IPS DF 6.9 (cell line): ENCODE results near the gene BORCS5.
"Not testable (repeated sequence)": the region's sequence is repeated elsewhere in the genome, so short reads cannot be mapped to it uniquely, and the experiment has no call there.

ENCODE experiments used
- DNase-seq: peaks from one replicate; pipeline ENCODE4 v3.0.0-alpha.2; 2013; ENCODE audit warnings: low read depth, low spot score
- H3K27ac ChIP-seq: one replicate; pipeline ENCODE4 v1.5.1; 2013; ENCODE audit warnings: low read length, control low read depth
- H3K27me3 ChIP-seq: 2 replicates; pipeline ENCODE4 v1.6.1; 2013; ENCODE audit warnings: mild to moderate bottlenecking, low read length; ENCODE audit not compliant: control insufficient read depth, insufficient read depth
- H3K36me3 ChIP-seq: 2 replicates; pipeline ENCODE4 v1.6.1; 2013; ENCODE audit warnings: low read length; ENCODE audit not compliant: control insufficient read depth, insufficient read depth
- H3K4me1 ChIP-seq: 2 replicates; pipeline ENCODE4 v1.6.1; 2013; ENCODE audit warnings: low read length; ENCODE audit not compliant: control insufficient read depth, insufficient read depth
- H3K4me3 ChIP-seq: 2 replicates; pipeline ENCODE4 v1.5.1; 2013; ENCODE audit warnings: mild to moderate bottlenecking, low read length
- H3K9me3 ChIP-seq: 2 replicates; pipeline ENCODE4 v1.6.1; 2013; ENCODE audit warnings: low read length, inconsistent platforms; ENCODE audit not compliant: control insufficient read depth, insufficient read depth
- WGBS: extraction: QIAGEN DNeasy Blood & Tissue Kit; methylation state at CpG from one replicate; pipeline ENCODE4 v1.1.7; 2013; ENCODE audit warnings: mixed read lengths, missing lambda C conversion rate; ENCODE audit not compliant: insufficient read length, insufficient coverage; 5-methylcytosine and 5-hydroxymethylcytosine counted together

The BORCS5 gene

GRCh38 chr12:12333407-12334366, 23.2 kb upstream of the BORCS5 start:
- Histone ChIP-seq H3K27me3 (no peaks in the 10 kb centered on the region), H3K9me3 (no peaks in the 10 kb centered on the region), H3K4me1 (0 out of 2 replicates have a peak, but pooled peaks cover 3% of the 10 kb centered on the region), H3K36me3 (no peaks in the 10 kb centered on the region), H3K27ac (no peak overlapping the region), H3K4me3 (no peak overlapping the region)
- no CpG with 5 or more reads among the region's 12 CpGs for WGBS
- no peak for DNase-seq

DNA sequence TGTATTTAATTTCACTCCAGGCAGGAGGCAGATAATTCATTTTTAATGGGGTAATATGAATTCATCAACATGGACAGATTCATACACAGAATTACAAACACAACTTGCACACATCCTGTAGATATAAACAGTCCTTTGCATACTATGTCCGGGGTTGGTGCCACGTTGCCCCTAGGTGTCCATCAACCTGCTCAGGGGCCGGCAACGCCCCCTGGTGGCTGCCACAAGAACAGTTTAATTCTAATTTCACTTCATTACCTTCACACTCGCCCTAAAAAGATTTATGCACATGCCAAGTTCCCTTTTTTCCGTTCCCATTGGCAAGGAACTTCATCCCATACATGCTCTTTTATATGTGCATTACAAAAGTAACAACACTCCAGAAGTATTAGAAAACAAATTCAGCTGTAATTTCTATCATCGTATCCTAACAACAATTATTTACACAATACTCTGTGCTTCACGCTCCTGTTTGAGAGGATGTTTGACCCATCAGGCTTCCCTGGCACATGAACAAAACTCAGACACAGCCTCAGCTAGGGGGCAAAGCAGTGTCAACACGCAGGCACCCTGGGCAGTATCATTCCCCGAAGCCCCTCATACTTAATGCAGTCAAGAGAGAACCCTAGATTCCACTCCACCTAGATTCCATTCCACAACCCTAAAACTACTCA, 22.4 kb upstream of the BORCS5 start:
- H3K4me1 ChIP-seq: 0 out of 2 replicates have a peak, but pooled peaks cover 3% of the 10 kb centered on the region
- no peaks in the 10 kb centered on the region for H3K27me3 ChIP-seq
- no peak for DNase-seq

GRCh38 chr12:12336049-12336411, 20.8 kb upstream of the BORCS5 start:
- Histone ChIP-seq H3K27ac (no peak overlapping the region), H3K4me1 (0 out of 2 replicates have a peak, but pooled peaks cover 3% of the 10 kb centered on the region), H3K9me3 (no peaks in the 10 kb centered on the region), H3K4me3 (no peak overlapping the region), H3K27me3 (no peaks in the 10 kb centered on the region), H3K36me3 (no peaks in the 10 kb centered on the region)
- WGBS: no CpG with 5 or more reads among the region's 5 CpGs
- no peak for DNase-seq

More for the DNA sequence above, 22.4 kb upstream of the BORCS5 start:
- 100% methylated on average over 2 of the region's 10 CpGs for WGBS
- Histone ChIP-seq H3K4me3 (no peak overlapping the region), H3K27ac (no peak overlapping the region), H3K9me3 (no peaks in the 10 kb centered on the region), H3K36me3 (no peaks in the 10 kb centered on the region)

- Histone ChIP-seq H3K27ac (no peak overlapping the region), H3K4me3 (no peak overlapping the region), H3K36me3 (no peaks in the 10 kb centered on the region), H3K27me3 (no peaks in the 10 kb centered on the region), H3K9me3 (no peaks in the 10 kb centered on the region), H3K4me1 (no peaks in the 10 kb centered on the region)
- WGBS: no CpG with 5 or more reads among the region's 1 CpG
- DNase-seq: no peak
These were observed 20.4 kb upstream of the BORCS5 start for GRCh38 chr12:12336511-12336910.

DNA sequence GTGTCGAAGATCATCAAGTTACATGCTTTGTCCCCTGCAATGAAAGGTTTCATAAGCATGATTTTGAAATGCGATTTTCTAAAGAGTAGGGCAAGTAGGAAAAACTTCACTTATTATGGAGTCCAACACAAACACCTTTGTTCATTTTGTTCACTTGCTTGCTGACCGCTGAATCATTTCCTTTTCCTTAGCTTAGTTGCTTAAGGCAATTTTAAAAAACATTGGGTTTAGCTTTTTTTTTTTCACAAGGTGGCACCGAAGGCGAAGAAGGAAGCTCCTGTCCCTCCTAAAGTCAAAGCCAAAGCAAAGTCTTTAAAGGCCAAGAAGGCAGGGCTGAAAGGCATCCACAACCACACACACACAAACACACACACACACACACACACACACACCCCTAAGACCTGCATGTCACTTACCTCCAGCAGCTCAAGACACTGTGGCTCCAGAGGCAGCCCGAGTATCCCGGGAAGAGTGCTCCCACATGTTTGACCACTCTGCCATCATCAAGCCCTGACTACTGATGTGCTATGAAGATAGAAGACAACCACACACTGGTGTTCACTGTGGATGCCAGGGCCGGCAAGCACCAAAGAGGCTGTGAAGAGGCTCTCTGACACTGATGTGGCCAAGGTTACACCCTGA, 18.2 kb upstream of the BORCS5 start:
- Histone ChIP-seq H3K4me3 (no peak overlapping the region; the same call in 1 of the 2 replicates), H3K27me3 (no peaks in the 10 kb centered on the region), H3K36me3 (no peaks in the 10 kb centered on the region), H3K9me3 (no peaks in the 10 kb centered on the region), H3K4me1 (no peaks in the 10 kb centered on the region), H3K27ac (no peak overlapping the region)
- no peak for DNase-seq
- WGBS: no CpG with 5 or more reads among the region's 8 CpGs

DNA sequence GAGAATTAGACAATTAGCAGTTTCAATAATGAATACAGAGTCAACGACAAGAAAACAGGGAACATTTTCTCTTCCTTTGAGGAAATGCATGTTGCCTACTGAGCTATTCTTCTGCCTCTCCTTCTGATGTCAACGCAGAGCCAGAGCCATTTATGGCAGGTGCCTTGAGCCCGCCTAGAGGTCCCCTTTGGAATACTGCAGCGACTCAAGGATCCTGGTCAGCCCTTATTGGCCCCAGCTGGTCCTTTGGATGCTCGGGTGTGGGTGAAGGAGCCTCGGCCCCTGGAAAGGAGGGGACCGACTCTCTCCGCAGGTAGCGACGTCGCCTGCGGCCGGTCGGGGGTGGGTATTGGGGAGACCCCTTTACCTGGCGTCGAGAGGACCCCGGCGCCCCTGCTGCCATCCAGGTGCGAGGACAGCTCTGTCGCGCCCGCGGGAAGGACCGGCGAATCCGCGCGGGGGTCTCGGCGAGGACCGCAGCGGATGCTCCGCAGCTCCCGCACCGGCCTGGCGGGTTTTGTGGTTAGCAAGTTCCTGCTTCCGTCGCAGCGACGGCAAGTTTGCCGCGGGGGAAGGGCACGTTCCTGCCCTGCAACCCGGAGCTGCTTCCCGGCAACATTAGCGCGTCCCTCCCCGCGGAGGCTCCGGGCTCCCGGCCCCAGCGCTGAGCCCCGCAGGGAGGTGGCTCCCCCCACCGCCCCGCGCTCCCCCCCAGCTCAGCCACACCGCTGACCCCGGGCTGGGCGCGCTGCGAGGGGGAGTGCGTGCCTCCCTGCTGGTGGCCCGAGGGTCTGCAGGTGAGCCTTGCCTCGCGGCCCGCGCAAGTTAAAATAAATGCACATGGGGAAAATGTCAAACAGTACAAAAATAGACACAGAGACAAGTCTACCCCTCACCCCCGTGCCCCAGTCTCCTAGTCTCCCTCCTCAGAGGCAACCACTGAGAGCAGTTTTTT, 6.9 kb upstream of the BORCS5 start, which contains the start of gene MANSC1:
Gene MANSC1 (minus strand): TSS at position 532 of the 955 bp plus-strand sequence. CDS start 6,928 bp downstream, outside the sequence.
- Histone ChIP-seq H3K36me3 (no peaks in the 10 kb centered on the region), H3K27ac (no peak within 1 kb of the TSS), H3K27me3 (no peaks in the 10 kb centered on the region; the same call in 1 of the 2 replicates), H3K9me3 (no peaks in the 10 kb centered on the region), H3K4me3 (peak within 1 kb of the TSS; percentile 41; the same call in 1 of the 2 replicates), H3K4me1 (peaks cover 2% of the 10 kb centered on the region; the same call in 1 of the 2 replicates)
- WGBS: no CpG with 5 or more reads among the region's 68 CpGs
- DNase-seq: no peak

DNA sequence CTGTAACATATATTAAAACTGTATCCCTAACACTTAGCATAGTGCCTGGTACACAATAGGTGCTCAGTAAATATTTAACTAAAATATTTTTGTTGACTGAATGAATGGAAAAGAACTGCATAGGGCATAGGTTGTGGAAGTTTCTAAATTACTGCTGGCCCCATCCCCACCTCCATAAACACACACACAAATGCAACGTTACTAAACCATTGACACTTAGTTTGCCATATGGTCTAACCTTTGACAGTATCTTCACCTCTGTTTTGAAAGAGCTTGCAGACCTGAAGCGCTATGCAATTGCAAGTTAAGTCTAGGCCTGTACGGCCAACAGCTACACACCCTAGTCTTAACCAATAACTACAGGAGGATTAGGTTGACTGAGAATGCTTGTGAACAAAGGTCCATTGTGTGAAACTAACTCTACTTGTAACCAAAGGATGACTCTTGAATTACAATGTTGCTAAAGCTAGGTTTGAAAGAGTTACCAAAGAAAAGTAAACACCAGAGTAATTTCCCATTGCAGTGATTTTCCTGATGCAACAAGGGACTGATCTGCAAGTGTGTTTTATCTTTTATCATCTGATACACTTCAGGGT, 5.9 kb upstream of the BORCS5 start:
- DNase-seq: no peak
- Histone ChIP-seq H3K27ac (no peak overlapping the region), H3K36me3 (no peaks in the 10 kb centered on the region), H3K4me3 (no peak overlapping the region), H3K4me1 (peaks cover 2% of the 10 kb centered on the region; the same call in 1 of the 2 replicates), H3K27me3 (no peaks in the 10 kb centered on the region; the same call in 1 of the 2 replicates), H3K9me3 (no peaks in the 10 kb centered on the region)
- no CpG with 5 or more reads among the region's 3 CpGs for WGBS

- H3K27me3 ChIP-seq, H3K36me3 ChIP-seq, H3K9me3 ChIP-seq, H3K4me1 ChIP-seq, H3K4me3 ChIP-seq, DNase-seq, H3K27ac ChIP-seq: not testable (repeated sequence)
- no CpG with 5 or more reads among the region's 19 CpGs for WGBS
These were observed 5.3 kb upstream of the BORCS5 start for GRCh38 chr12:12351468-12352185.

DNA sequence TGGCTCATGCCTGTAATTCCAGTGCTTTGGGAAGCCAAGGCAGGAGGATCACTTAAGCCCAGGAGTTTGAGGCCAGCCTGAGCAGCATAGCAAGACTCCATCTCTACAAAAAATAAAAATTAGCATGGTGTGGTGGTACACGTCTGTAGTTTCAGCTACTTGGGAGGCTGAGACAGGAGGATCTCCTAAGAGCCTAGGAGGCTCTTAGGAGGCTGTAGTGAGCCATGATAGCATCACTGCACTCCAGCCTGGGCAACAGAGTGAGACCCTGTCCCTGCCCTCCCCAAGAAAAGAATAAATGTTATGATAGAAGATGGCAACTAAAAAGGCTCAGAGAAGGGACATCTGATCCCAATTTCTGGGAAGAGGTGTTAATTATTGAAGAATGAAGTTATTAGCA, 3.6 kb upstream of the BORCS5 start:
- DNase-seq: no peak
- no peaks in the 10 kb centered on the region for H3K36me3 ChIP-seq
- H3K27ac ChIP-seq: no peak overlapping the region

More for the DNA sequence above, 3.6 kb upstream of the BORCS5 start:
- no CpG with 5 or more reads among the region's 1 CpG for WGBS
- Histone ChIP-seq H3K4me1 (peaks cover 2% of the 10 kb centered on the region; the same call in 1 of the 2 replicates), H3K27me3 (no peaks in the 10 kb centered on the region; the same call in 1 of the 2 replicates), H3K4me3 (no peak overlapping the region), H3K9me3 (no peaks in the 10 kb centered on the region)
